Measurements from ENCODE around the gene TMEM108.

TMEM108 gene

DNA sequence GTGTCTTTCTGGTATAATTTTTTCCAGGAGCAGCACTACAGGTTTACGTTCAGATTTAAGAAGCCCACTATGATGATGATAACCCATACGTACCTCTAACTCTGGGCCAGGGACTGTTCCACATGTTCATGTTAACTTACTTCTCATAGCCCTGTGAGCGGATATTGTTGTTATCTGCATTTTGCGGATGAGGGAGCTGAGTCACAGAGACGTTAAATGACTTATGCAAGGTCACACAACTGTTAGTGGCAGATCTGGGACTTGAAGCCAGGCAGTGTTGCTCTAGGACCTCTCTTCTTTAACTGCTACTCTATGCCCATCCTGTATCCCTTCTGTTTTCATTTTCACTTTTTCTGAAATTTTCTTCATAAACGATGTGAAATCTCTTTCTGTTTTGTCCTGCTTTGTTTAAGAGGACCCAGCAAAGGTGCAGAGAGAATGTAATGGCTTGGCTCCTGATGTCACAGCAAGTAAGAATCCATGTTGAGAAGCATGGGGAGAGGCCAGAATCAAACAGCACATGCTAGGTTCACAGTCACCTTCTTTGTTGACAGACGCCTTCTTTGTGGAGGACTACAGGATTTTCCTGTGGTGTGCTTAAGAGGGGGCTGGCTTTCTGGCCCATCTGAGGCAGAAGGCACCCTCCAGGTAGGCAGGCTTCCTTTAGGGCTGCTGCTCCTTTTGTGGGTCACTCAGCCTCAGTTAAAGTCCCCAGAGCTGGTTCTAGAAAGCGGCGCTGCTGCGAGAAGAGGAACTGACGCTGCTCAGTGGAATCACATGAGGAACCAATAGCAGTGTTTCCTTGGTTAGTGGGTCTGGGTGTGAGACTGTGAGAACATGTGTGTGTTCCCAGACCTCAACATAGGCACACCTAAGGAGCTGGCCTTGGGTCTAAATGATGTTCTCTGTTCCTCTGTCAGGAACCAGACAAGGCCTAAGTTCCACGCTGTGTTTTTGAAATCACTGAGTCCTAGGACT, 121.6 kb downstream of the TMEM108 start:
- no peak for DNase-seq (ENCODE audit: extremely low read depth in 1 of 2, low read depth in 1 of 2)

DNA sequence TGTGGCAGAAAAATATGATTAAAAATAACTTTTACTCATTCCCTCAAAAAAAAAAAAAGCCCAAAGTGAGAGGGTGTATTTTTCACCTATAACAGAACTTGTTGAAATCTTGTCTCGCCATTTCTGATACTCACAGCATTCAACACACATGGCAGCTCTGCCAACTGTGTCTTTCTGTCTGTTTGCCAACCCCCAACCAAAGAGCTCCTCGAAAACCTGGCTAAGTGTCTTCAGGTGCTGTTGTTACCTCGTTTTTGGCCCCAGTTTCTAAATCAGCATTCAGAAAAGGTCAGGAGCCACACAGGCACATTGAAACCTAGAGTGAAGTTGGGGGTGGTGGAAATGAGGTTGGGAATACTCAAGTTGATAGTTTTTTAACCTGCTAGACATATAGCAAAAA, 123.5 kb downstream of the TMEM108 start:
- no peak for DNase-seq (ENCODE audit: extremely low read depth in 1 of 2, low read depth in 1 of 2)

DNA sequence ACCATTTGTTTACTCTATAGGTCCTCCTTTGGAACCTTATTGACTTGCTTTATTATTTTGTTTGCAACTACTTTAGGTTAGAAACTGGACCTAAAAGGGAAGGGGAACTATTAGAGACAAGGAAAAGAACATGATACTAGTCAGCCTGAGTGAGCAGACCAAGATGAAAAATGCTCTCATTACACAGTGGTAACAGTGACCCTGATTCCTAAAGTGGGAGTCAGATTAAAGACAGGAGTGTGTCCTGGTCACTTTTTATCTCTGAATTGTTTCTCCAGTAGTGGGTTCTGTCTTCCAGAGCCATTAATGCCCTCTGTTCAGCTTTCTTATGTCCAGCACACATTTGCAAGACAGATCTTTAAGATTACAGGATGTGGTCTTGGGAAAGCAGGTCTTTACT, 124.1 kb downstream of the TMEM108 start:
- no peak for DNase-seq (ENCODE audit: extremely low read depth in 1 of 2, low read depth in 1 of 2)

DNA sequence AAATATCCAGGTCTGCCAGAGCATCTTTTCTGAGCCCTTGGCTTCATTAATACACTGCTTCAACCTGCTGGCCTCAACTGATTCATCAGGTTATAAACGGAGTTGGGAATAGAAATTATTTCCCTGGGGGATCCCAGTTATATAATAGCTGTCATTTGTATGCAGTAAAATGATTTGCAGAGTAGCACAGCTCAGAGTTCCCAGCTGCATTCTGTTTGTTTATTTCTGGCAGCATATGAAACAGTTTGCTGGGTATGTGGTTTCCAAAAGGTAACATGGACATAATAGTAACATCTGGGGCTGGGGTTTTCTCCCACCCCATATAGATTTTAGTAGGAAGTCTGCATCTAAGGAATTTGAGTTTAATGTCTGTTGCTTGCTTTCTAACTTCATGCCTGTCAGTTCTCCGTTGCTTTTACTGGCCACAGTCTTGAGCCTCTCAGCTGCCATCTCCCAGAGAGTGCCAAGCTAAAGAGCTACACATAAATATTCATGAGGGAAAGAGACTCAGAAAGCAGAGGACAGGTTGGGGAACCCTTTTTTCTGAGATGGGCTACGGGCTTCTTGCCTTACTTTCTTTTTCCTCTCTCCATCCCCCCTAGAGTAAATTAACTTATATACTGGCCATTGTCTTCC, 124.6 kb downstream of the TMEM108 start:
- DNase-seq (ENCODE audit: extremely low read depth in 1 of 2, low read depth in 1 of 2) = no peak

DNA sequence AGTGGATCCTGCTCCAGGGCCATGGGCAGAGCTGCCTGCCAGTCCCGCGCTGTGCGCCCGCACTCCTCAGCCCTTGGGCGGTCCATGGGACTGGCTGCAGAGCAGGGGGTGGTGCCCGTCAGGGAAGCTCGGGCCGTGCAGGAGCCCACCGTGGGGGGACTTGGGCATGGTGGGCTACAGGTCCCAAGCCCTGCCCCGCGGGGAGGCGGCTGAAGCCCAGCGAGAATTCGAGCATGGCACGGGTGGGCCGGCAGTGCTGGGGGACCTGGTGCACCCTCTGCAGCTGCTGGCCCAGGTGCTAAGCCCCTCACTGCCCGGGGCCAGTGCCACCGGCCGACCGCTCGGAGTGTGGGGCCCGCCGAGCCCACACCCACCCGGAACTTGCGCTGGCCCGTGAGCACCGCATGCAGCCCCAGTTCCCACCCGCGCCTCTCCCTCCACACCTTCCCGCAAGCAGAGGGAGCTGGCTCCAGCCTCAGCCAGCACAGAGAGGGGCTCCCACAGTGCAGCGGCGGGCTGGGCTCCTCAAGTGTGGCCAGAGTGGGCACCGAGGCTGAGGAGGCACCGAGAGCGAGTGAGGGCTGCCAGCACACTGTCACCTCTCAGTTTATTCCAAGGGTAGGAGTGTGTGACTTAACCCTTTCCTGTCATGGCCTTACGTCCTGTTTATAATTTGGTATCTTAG, 129.3 kb downstream of the TMEM108 start:
- no peak for DNase-seq (ENCODE audit: extremely low read depth in 1 of 2, low read depth in 1 of 2)

DNA sequence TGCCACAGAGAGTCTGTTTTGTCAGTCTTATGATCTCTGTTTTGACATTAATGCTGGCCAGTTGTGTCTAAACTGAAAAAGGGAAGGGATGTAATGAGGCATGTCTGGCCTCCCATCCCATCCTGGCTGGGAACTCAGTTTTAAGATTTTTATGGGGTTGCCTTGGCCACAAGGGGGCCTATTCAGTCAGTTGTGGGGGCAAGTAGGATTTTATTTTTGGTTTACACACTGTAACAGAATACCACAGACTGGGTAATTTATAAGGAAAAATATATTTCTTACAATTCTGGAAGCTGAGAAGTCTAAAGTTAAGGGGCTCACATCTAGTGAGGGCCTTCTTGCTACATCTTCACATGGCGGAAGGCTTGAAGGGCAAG, 129.8 kb downstream of the TMEM108 start:
- no peak for DNase-seq (ENCODE audit: extremely low read depth in 1 of 2, low read depth in 1 of 2)

DNA sequence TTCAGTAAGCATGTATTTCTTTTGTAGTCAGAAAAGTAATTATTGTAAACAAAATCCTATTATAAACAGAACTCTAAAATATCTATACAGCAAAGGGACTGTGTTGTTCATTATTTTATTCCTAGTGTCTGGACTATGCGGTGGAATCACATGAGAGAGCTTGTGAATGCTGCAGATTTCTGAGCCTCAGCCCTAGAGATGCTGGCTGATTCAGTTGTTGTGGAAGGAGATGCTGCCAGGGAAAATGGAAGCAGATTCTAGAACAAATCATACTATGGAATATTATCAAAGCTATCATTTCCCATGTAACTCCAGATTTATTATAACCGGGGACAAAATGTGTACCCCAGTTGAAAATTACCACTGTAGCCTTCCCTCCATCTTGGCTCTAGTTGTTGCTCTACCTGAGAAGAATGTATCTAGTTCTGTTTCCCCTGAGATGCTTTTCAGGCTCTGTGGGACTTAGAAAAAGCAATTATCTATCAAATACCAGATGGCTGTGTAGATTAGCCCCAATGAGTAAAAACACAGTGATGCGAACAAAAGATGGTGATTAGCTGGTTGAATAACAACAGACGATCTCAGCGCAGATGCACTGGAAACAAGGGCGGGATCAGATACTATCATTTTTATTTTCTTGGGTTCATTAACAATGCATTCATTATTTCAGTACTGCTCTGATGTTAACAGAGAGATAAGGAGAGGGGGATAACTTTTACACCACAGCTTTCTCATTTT, 131.3 kb downstream of the TMEM108 start:
- DNase-seq (ENCODE audit: extremely low read depth in 1 of 2, low read depth in 1 of 2) = no peak

DNA sequence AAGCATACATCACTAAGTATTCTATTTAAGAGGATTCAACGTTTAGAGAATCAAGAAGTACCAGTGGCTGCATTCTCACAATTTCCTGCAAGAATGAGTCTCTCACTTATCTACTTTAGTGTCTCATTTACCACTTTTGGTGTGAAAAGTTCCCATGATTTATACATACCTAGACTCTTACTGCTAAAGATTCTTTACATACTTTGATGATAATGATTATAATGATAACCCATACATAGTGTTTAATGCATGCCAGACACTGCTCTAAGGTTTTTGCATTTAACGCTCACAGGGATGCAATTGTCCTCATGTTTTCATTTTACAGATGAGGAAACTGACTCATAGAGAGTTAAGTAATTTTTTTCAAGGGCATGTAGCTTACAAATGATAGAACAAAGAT, 133.6 kb downstream of the TMEM108 start:
- DNase-seq (ENCODE audit: extremely low read depth in 1 of 2, low read depth in 1 of 2) = no peak

DNA sequence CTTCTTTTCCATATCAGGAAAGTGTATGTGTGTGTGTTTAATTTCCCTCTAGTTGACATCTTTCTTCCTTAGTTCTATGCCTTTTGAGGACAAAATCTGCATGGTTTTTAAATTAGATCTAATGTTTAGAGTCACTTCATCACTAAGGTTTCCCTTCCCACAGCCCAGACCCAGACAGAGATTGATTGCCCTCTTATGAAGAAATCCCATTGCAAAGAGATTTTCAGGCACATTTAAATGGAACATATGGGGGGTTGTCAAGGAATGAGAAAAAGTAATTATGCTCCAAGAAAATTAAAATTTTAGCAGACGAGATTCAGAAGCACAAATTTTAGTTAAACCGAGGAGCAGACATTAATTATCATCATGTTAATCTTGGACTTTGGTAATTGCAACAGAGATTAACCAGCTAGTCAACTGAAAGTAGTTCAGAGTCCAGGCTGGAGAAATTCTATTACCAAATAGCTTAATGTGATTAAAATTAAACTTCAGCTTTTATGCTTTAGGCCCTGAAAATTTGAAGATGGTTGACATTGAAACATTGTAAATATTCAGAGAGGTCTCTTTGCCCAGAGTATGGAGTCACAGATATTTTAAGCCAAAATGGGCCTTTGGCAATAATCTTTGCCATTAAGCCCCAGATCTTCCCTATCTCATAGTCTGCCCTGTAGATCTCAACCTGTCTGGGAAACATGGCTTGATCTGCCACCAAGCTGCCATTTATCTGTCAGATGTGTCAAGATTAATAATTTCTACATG, 143.4 kb downstream of the TMEM108 start:
- DNase-seq (ENCODE audit: extremely low read depth in 1 of 2, low read depth in 1 of 2) = no peak

DNA sequence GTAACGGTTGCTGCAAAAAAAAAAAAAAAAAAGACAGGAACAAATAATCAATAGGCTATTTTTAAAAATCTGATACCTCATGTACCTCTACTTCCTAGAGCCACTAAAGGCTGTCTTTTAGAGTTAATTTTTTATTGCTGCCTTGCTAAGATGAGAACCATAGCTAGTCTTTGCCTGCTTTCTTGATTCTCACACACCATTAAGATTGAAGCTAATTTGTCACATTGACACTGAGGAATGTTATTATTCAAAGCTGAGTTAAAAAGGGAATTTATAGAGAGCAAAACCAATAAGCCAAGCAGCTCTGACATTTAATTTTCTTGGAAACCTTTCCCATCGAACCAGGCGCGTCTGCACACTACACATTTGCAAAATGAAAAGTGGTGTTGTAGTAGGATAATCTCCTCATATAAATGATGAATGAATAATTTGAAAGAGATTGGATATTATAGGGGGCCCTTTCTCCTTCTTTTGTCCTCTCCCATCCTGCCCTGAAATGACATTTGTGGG, 149.7 kb downstream of the TMEM108 start:
- DNase-seq (ENCODE audit: extremely low read depth in 1 of 2, low read depth in 1 of 2) = no peak

DNA sequence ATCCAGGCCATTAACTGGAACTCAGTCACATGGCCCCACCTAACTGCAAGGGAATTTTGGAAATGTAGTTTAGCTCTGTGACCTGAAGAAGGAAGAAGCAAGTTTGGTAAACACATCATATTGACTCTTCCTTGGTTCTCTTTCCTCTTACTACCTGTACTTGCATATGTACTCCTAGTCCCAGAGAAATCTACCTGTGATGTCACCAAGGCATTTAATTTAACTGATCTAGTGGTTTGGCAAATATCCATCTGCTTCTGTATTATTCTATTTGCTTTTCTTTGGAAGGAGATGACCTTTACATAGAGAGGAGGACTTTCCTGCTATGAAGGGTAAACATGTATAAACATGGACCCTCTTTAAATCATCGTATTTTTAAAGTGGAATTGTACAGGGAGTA, 150.8 kb downstream of the TMEM108 start:
- DNase-seq (ENCODE audit: extremely low read depth in 1 of 2, low read depth in 1 of 2) = no peak

DNA sequence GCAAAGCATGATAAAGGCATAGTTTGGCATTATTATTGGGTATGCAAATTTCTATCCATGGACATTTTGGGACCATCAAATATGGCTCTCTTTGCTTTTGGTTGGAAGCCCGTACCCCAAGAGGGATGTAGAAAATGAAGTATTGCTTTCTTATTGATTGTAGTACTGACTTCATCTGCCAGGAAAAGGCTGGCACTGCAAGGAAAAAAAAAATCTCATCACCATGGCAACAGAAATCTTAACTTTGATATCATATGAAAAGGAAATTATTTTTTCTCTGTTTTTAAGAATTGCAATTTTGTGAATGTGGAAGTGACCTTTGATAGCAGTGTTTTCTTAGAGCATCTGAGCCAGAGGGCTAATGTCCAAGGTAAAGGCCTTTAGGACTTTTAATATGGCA, 151.7 kb downstream of the TMEM108 start:
- DNase-seq (ENCODE audit: extremely low read depth in 1 of 2, low read depth in 1 of 2) = no peak

DNA sequence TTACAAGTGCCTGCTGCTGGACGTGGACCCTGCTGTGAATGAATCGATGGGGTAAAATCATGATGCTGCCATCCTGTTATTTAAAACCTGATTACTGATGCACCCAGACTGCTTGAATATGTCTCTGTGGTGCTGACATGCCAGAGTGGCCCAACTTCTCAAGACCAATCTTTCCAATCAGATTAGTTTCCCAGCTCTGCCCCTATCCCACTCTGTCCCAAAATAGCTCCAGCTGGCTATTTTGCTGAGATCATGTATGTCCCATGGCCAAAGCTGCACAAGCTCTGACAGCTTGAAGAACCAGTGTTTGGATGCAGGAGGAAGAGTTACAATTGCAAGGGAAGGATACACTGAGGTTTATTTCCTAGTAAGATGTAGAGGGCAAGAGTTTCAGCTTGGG, 153.6 kb downstream of the TMEM108 start:
- no peak for DNase-seq (ENCODE audit: extremely low read depth in 1 of 2, low read depth in 1 of 2)

DNA sequence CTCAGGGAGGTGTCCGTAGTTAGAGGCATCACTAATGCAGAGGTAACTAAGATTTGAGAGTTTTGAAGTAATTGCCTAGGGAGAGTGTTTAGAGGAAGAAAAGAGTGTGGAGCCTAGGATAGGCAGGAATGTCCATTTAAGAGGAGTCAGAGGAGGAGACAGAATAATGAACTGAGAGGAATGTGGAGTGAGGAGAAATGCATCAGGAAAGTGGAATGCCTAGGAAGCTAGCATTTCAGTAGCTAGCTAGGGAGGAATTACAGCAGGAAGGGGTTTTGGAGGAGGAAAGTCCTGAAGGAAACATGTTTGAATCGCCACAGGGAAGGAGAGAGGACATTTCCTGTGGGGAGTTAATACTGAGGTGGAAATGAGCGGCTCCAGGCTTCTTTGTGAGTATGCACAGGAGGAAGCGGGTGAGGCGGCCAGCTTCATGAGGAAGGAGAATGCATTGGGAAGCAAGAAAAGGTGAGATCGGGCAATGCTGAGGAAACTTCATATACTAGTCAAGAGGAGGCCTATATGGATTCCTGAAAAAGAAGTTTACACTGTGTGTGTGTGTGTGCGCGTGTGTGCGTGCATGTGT, 154.3 kb downstream of the TMEM108 start:
- no peak for DNase-seq (ENCODE audit: extremely low read depth in 1 of 2, low read depth in 1 of 2)

DNA sequence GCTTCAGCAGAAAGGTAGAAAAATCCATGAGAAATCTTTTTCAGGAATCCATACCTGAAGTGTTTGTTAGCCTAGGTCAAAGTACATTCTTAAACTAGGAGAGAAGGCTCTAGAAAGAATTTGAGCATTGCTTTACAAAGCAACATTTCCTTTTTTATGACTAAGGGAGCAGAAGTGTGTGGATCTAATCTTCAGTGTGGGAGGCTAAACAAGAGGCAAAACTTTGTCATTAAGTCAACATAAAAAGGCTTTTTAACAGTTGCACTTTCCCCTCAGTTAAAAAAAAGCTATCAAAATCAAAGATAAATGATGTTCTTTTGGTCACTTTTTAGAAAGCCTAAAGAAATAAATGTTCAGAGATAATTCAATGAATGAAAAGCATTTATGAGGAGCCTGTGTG, 154.8 kb downstream of the TMEM108 start:
- no peak for DNase-seq (ENCODE audit: extremely low read depth in 1 of 2, low read depth in 1 of 2)

DNA sequence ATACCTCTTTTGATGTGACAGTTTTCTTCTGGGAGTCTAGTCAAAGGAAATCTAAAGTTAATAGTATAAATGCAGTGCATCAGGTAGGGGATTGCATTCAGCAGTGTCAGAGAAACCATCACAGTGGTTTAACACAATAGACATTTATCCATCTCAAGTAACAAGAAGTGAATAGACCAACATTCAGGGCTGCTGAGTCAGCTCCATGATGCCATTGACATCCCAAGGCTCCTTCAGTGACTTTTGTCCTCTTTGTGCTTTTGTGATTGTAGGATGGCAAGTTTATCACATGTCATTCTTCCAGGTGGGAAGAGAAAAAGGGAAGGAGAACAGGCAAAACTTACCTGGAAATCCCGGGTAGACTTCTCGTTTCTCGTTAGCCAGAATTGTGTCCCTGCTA, 158.3 kb downstream of the TMEM108 start:
- no peak for DNase-seq (ENCODE audit: extremely low read depth in 1 of 2, low read depth in 1 of 2)

DNA sequence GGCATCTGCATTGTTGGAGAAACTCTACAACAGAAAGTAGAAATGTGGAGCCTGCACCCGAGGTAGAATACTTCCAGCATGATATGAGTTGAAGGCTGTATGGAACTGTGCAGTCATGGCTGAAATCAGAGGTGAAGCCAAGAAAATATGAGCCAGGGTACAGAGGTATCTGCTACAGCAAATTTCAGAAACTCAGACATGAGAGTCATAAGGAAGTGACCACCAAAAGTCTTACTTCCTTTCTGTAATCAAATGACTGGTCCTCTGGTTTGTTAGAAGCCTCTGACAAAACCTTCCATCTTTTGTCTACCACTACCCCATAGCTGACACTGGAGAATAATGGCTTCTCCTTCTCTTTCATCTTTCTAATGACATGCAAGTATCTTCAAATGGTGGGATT, 159.4 kb downstream of the TMEM108 start:
- no peak for DNase-seq (ENCODE audit: extremely low read depth in 1 of 2, low read depth in 1 of 2)

DNA sequence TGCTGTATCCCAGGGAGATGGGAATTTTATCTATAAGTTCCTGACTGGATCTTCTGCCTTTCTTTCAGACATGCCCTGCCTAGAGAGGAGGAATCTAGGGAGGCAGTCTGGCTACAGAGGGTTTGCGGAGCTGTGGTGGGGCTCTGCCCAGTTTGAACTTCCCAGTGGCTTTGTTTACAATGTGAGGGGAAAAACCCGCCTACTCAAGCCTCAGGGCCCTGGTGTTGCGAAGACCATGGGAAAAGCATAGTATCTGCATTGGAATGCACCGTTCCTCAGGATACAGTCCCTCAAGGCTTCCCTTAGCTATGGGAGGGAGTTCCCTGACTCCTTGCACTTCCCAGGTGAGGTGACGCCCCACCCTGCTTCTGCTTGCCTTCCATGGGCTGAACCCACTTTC, 168.7 kb downstream of the TMEM108 start:
- no peak for DNase-seq (ENCODE audit: extremely low read depth in 1 of 2, low read depth in 1 of 2)

DNA sequence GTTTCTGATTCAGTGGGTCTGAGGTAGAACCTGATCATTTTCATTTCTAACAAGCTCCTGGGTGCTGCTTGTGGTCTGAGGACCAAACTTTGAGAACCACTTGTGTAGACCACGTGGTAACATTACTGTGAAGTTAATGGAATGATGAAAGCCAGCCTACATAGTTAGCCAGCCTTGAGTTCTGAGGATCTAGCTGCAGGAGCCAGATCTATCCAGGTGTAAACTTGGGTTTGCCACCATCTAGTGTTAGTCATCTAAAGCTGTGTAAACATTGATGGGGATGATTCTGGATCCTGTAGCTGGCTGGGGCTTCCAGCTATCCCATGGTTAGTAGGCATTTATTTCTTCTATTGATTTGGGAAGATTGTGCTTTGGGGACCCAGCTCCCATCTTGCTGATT, 170.0 kb downstream of the TMEM108 start:
- DNase-seq (ENCODE audit: extremely low read depth in 1 of 2, low read depth in 1 of 2) = no peak

Data from stimulated activated CD8-positive, alpha-beta memory T cell treated with anti-CD3 and anti-CD28 coated beads, Interleukin-7, amount 100 ng/mL, for 48 hours (primary cell).